ENCODE results near the gene SCO2. TPM values are rescaled to one million over a fixed set of nuclear protein-coding genes. Genes with fewer than 3 reads are reported as not detected.

The SCO2 gene
- total and polyA plus RNA-seq, 9 of the 15 experiments (the other 6 are each of a cell fraction or from before 2014, with no cell fraction given) = 0.34 to 4.0 (median 1.1) TPM; not detected in 3

DNA sequence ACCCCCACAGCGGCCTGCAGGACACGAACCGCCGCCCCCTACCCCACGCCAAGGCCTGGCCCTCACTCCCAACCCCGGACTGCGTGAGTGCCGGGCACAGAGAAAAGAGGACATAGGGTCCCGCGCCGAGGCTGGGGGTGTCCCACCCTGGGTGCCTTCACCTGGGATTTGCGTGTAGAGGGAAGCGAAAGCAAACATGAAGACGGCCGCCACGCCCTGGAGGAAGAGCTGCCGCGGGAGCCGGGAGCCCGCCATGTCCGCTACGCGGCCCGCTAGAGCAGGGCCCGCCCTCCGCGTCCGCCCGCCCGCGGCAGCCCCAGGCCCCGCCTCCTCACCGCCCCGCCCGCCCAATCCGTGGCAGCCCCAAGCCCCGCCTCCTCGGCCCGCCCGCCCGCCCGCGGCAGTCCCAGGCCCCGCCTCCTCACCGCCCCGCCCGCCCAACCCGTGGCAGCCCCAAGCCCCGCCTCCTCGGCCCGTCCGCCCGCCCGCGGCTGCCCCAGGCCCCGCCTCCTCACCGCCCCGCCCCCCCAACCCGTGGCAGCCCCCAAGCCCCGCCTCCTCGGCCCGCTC, 17.9 kb downstream of the SCO2 start, which contains the start of gene LMF2:
TSS of gene LMF2 (minus strand) at position 282 of the 570 bp plus-strand sequence. CDS start at position 255, 27 bp downstream.
- DNase-seq (ENCODE audit: extremely low read depth in 1 of 4, low spot score in 3 of 4) (peak in 2 of 4 experiments; percentile 88), ATAC-seq (peak; percentile 88), FAIRE-seq (no peak)
- no peaks in the 10 kb centered on the region for H3K9me1 ChIP-seq (ENCODE audit: control insufficient read depth, insufficient read depth, low read length)
- peaks cover 0 to 27% of the 10 kb centered on the region in 2 experiments; a peak in 3 of 5 replicates for H3K4me1 ChIP-seq (replicated peaks in 1 of 2; ENCODE audit: control insufficient read depth in 2 of 2, insufficient read depth in 2 of 2, low read length in 2 of 2)
- H3K79me2 ChIP-seq (ENCODE audit: control insufficient read depth, insufficient read depth, low read length) = peaks cover 45% of the 10 kb centered on the region
- in situ Hi-C loops (cut with MboI) = no loop called here
- BruUV-seq (replicated peaks) = no TSS peak
- POLR2A ChIA-PET = interaction anchor here (0.6 to 5.7 kb wide), 6 partner anchors 11 to 135 kb away, joined by 3 to 65 read pairs (median 4); partner anchors contain the start of genes MIOX and SCO2
- intact Hi-C loops (cut with micrococcal nuclease) = no loop called here
- no peaks in the 10 kb centered on the region for H3K9me3 ChIP-seq (replicated peaks; ENCODE audit: control insufficient read depth, insufficient read depth, low read depth, low read length)
- H3K4me2 ChIP-seq (ENCODE audit: insufficient read depth, low read length) = peak within 1 kb of the TSS; percentile 91
- peak within 1 kb of the TSS; percentile 87 for H3K4me3 ChIP-seq
- H4K20me1 ChIP-seq (replicated peaks; ENCODE audit: control insufficient read depth, insufficient read depth, low read length) = no peaks in the 10 kb centered on the region
- no CpG with 5 or more reads among the region's 62 CpGs for WGBS (ENCODE audit: insufficient coverage, low coverage, missing lambda C conversion rate)
- H3K27ac ChIP-seq (ENCODE audit: extremely low read depth, low read depth, low read length) = peak within 1 kb of the TSS; percentile 98
- CTCF ChIA-PET (ENCODE audit: low intra/inter-chr PET ratio) = no interaction called here
- H3K9ac ChIP-seq (ENCODE audit: insufficient read depth in 1 of 2, low read depth in 2 of 2, low read length in 2 of 2) = peak within 1 kb of the TSS; percentile 87 to 99
- no peaks in the 10 kb centered on the region for H3K27me3 ChIP-seq (ENCODE audit: control insufficient read depth in 2 of 2, insufficient read depth in 2 of 2, low read length in 2 of 2)
- H3K36me3 ChIP-seq (ENCODE audit: control insufficient read depth, insufficient read depth, low read length) = peaks cover 32% of the 10 kb centered on the region; the same call in 1 of the 3 replicates
- peak within 1 kb of the TSS; percentile 93 for H2AFZ ChIP-seq (ENCODE audit: low read depth, low read length)
- no peak for TF ChIP-seq NR4A1 (CRISPR knock-in tag; IDR thresholded peaks at IDR 0.05)
- no peak for TF ChIP-seq NR4A1 (tag; IDR thresholded peaks at IDR 0.05)
- TF ChIP-seq MCM3 (IDR thresholded peaks at IDR 0.05) = no peak
- peak in 2 of 3 experiments; percentile 68 to 72 for TF ChIP-seq YY1 (IDR thresholded peaks at IDR 0.05; ENCODE audit: borderline replicate concordance in 1 of 3, control insufficient read depth in 1 of 3, extremely low read depth in 1 of 3, insufficient read depth in 3 of 3, insufficient read length in 1 of 3, insufficient replicate concordance in 2 of 3, low read depth in 1 of 3, low read length in 2 of 3)
- peak; percentile 58 for TF ChIP-seq PHF20 (IDR thresholded peaks at IDR 0.05; ENCODE audit: partially characterized antibody)
- TF ChIP-seq, protein P1, sequence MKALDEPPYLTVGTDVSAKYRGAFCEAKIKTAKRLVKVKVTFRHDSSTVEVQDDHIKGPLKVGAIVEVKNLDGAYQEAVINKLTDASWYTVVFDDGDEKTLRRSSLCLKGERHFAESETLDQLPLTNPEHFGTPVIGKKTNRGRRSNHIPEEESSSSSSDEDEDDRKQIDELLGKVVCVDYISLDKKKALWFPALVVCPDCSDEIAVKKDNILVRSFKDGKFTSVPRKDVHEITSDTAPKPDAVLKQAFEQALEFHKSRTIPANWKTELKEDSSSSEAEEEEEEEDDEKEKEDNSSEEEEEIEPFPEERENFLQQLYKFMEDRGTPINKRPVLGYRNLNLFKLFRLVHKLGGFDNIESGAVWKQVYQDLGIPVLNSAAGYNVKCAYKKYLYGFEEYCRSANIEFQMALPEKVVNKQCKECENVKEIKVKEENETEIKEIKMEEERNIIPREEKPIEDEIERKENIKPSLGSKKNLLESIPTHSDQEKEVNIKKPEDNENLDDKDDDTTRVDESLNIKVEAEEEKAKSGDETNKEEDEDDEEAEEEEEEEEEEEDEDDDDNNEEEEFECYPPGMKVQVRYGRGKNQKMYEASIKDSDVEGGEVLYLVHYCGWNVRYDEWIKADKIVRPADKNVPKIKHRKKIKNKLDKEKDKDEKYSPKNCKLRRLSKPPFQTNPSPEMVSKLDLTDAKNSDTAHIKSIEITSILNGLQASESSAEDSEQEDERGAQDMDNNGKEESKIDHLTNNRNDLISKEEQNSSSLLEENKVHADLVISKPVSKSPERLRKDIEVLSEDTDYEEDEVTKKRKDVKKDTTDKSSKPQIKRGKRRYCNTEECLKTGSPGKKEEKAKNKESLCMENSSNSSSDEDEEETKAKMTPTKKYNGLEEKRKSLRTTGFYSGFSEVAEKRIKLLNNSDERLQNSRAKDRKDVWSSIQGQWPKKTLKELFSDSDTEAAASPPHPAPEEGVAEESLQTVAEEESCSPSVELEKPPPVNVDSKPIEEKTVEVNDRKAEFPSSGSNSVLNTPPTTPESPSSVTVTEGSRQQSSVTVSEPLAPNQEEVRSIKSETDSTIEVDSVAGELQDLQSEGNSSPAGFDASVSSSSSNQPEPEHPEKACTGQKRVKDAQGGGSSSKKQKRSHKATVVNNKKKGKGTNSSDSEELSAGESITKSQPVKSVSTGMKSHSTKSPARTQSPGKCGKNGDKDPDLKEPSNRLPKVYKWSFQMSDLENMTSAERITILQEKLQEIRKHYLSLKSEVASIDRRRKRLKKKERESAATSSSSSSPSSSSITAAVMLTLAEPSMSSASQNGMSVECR (CRISPR knock-in tag; IDR thresholded peaks at IDR 0.05) = peak; percentile 60; the same call in 1 of the 2 replicates
- TF ChIP-seq NCOA4 (IDR thresholded peaks at IDR 0.05; ENCODE audit: partially characterized antibody) = no peak
- 0 out of 4 replicates have a peak, but pooled peaks of 1 of the 2 experiments have one; percentile 12 for TF ChIP-seq MAZ (CRISPR knock-in tag; conservative IDR thresholded peaks at IDR 0.05 in 1 of 2, IDR thresholded peaks at IDR 0.05 in 1 of 2)
- peak; percentile 76 for TF ChIP-seq ZFX (CRISPR knock-in tag; IDR thresholded peaks at IDR 0.05)
- no peak for TF ChIP-seq ZNF124 (CRISPR knock-in tag; IDR thresholded peaks at IDR 0.05)
- no peak for TF ChIP-seq WHSC1 (IDR thresholded peaks at IDR 0.05; ENCODE audit: low read length)
- TF ChIP-seq MNT (conservative IDR thresholded peaks at IDR 0.05) = peak in 1 of 2 experiments; percentile 18; a peak in 2 of 4 replicates
- no peak for TF ChIP-seq SAP30 (IDR thresholded peaks at IDR 0.05; ENCODE audit: borderline replicate concordance, insufficient read depth, low read depth, low read length, poor library complexity, severe bottlenecking)
- peak; percentile 32 for TF ChIP-seq CXXC5 (CRISPR knock-in tag; IDR thresholded peaks at IDR 0.05)
- TF ChIP-seq ILF3 (IDR thresholded peaks at IDR 0.05; ENCODE audit: borderline replicate concordance) = no peak
